Colonic mucosa (tissue), 4 donors: Measurements from ENCODE around the gene RPS10. TPM values are rescaled to one million over a fixed set of nuclear protein-coding genes. Genes with fewer than 3 reads are reported as not detected.

Experiments
- DNase-seq: peaks from one replicate; pipeline ENCODE4 v3.0.0-alpha.2; 2020
- H3K27ac ChIP-seq: fragments of 200-600 bp; one replicate; pipeline ENCODE4 v1.8.0; 2021
- H3K27me3 ChIP-seq: fragments of 200-600 bp; one replicate; pipeline ENCODE4 v1.8.0; 2021
- H3K36me3 ChIP-seq: fragments of 200-600 bp; one replicate; pipeline ENCODE4 v1.8.0; 2021
- H3K4me1 ChIP-seq: fragments of 200-600 bp; one replicate; pipeline ENCODE4 v1.8.0; 2021; ENCODE audit warnings: mild to moderate bottlenecking
- H3K4me3 ChIP-seq: fragments of 200-600 bp; one replicate; pipeline ENCODE4 v1.8.0; 2021
- H3K9ac ChIP-seq, 2 donors: one replicate each; pipeline ENCODE4 v1.7.0; 2013; ENCODE audit warnings: control low read depth in 2 of 2, low read depth in 2 of 2, low read length in 2 of 2
- H3K9me3 ChIP-seq: fragments of 200-600 bp; one replicate; pipeline ENCODE4 v1.8.0; 2021
- CTCF ChIP-seq: fragments of 200-600 bp; IDR thresholded peaks from one replicate; pipeline ENCODE4 v1.8.0; 2022; ENCODE audit warnings: antibody characterized with exemption, mild to moderate bottlenecking
- intact Hi-C: fragments of 100-400 bp; cut with DNase I; formaldehyde crosslinking; loops from one replicate; pipeline ENCODE4 v1.14.1; 2022
- total RNA-seq, 2 donors: library from RNA; stranded (reverse); fragmentation: NEBNext Ultra II Directional in 1 of 2; extraction: Animal tissue kit (Norgen Biotek cat#: 25700) in 1 of 2; gene quantifications; one replicate each; pipeline ENCODE4 v1.2.1, GENCODE V29; 2021
- donor health status: healthy.
- donor health status: DM: no; HTN: no; CAD: no.
- donor health status: DM: no; HTN: no; CAD: no.

Gene RPS10
- total RNA-seq, 2 donors from 2014 or later = 1,011 to 1,246 TPM

GRCh38 chr6:34436803-34437643 lies 11.2 kb upstream of the RPS10 start:
- no peaks in the 10 kb centered on the region for H3K4me1 ChIP-seq
- no peak for TF ChIP-seq CTCF
- intact Hi-C loops = no loop called here
- H3K9ac ChIP-seq = no peak overlapping the region
- no peak overlapping the region for H3K27ac ChIP-seq
- no peak for DNase-seq
- no peak overlapping the region for H3K4me3 ChIP-seq
- H3K27me3 ChIP-seq = no peaks in the 10 kb centered on the region
- H3K36me3 ChIP-seq = no peaks in the 10 kb centered on the region
- H3K9me3 ChIP-seq = no peaks in the 10 kb centered on the region

DNA sequence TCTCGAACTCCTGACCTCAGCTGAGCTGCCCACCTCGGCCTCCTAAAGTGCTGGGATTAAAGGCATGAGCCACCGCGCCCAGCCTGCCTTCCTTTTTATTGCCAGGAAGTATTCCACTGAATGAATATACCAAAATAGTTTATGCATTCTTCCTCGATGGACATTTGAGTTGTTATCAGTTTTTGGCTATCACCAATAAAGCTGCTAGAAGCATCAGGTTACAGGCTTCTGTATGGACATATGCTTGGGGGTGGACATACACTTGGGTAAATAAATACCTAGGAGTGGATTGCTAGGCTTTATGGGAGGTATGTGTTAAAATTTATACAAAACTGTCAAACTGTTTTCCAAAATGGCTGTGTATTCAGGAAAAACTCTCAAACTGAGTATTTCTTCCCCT lies 10.0 kb upstream of the RPS10 start:
- Histone ChIP-seq H3K4me1 (no peaks in the 10 kb centered on the region), H3K27me3 (no peaks in the 10 kb centered on the region), H3K4me3 (no peak overlapping the region), H3K36me3 (no peaks in the 10 kb centered on the region), H3K27ac (no peak overlapping the region), H3K9me3 (no peaks in the 10 kb centered on the region), H3K9ac (no peak overlapping the region)
- intact Hi-C loops = no loop called here
- DNase-seq = no peak
- no peak for TF ChIP-seq CTCF

DNA sequence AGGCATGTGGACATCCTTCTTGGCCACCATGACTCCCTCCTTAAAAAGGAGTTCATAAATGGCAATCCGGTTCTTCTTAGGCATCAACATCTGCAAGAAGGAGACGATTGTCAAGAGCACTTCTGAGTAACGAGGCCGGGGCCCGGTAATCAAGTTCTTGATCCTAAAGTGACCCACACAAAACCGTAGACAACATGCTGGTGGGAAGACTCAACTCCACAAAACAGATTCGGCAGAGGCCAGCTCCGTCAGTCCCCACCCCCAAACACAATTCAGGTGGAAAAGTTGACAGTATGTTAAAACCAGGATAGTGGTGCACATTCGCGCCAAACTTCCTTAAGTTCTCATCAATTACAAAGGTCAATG lies 754 bp downstream of the RPS10 start:
- peak overlapping the region; percentile 46 for H3K27ac ChIP-seq
- no peak for DNase-seq
- no peaks in the 10 kb centered on the region for H3K4me1 ChIP-seq
- TF ChIP-seq CTCF = no peak
- no peaks in the 10 kb centered on the region for H3K27me3 ChIP-seq
- intact Hi-C loops = no loop called here
- H3K36me3 ChIP-seq = peaks cover 13% of the 10 kb centered on the region
- peak overlapping the region; percentile 72 for H3K4me3 ChIP-seq
- H3K9ac ChIP-seq = peak overlapping the region; percentile 93
- no peaks in the 10 kb centered on the region for H3K9me3 ChIP-seq

GRCh38 chr6:34424200-34425131 lies 1.4 kb downstream of the RPS10 start:
- H3K4me3 ChIP-seq = peak overlapping the region; percentile 72
- no peak overlapping the region for H3K27ac ChIP-seq
- TF ChIP-seq CTCF = no peak
- H3K9ac ChIP-seq = peak overlapping the region; percentile 93
- no peaks in the 10 kb centered on the region for H3K9me3 ChIP-seq
- no peak for DNase-seq
- H3K27me3 ChIP-seq = no peaks in the 10 kb centered on the region
- H3K36me3 ChIP-seq = peaks cover 18% of the 10 kb centered on the region
- intact Hi-C loops = no loop called here
- no peaks in the 10 kb centered on the region for H3K4me1 ChIP-seq

DNA sequence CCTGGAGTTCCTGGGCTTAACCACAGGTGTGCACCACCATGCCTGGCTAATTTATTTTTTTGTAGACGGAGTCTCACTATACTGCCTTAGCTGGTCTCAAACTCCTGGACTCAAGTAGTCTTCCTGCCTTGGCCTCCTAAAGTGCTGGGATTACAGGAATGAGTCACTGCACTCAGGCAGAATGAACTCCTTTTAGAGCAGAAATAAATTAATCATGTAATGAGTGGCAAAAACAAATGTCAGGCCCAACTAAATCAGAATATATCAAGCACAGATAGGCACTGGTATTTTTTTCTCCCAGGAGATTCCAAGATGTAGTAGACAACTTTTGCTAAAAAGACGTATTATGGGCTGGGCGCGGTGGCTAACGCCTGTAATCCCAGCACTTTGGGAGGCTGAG lies 2.6 kb downstream of the RPS10 start:
- no peak overlapping the region for H3K9ac ChIP-seq
- intact Hi-C loops = no loop called here
- H3K4me3 ChIP-seq = no peak overlapping the region
- H3K27ac ChIP-seq = no peak overlapping the region
- no peak for TF ChIP-seq CTCF
- peaks cover 18% of the 10 kb centered on the region for H3K36me3 ChIP-seq
- no peaks in the 10 kb centered on the region for H3K27me3 ChIP-seq
- no peak for DNase-seq
- no peaks in the 10 kb centered on the region for H3K9me3 ChIP-seq
- no peaks in the 10 kb centered on the region for H3K4me1 ChIP-seq
